GM10248 (cell line): ENCODE results near the gene TENT5A.

Experiments used
- CTCF ChIA-PET: fragments of 300-600 bp; sonication (Branson Sonifier 250); formaldehyde crosslinking; extraction: SDS; loops from one replicate; lab custom pipeline; 2021; ENCODE audit warnings: antibody characterized with exemption; lab: Yijun Ruan, JAX
- POLR2A ChIA-PET: fragments of 350-650 bp; sonication (Branson Sonifier 250); formaldehyde crosslinking; extraction: SDS; loops from one replicate; lab custom pipeline; 2020; ENCODE audit warnings: antibody characterized with exemption; lab: Yijun Ruan, JAX
- DNase-seq: peaks from one replicate; pipeline ENCODE4 v3.0.0; 2012; ENCODE audit errors: extremely low spot score
- TF ChIP-seq, protein P1 (sequence below): IDR thresholded peaks from 2 replicates; pipeline ENCODE4 v1.5.1; 2012; ENCODE audit warnings: mild to moderate bottlenecking, low read depth; ENCODE audit errors: extremely low read depth, missing control alignments, control extremely low read depth

Gene TENT5A

DNA sequence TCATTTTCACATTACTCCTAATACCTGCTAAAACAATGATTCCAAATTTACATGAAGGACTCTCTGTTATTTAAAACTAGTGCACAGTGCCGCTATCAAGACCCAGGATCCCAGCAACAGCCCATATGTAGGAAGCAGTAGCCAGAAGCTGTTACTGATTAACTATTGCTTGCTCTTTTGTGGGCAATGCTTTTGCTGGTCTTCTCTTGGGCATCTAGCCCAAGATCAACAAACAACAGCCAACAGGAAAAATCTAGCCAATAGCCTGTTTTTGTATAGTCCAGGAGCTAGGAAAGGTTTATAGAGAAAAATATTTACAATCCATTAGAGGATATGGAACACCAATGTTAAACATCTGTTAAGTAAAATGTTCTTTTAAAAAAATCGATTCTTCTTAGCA lies 22.1 kb upstream of the TENT5A start:
- CTCF ChIA-PET: no interaction called here
- POLR2A ChIA-PET: no interaction called here
- no peak for DNase-seq
- TF ChIP-seq, protein P1, sequence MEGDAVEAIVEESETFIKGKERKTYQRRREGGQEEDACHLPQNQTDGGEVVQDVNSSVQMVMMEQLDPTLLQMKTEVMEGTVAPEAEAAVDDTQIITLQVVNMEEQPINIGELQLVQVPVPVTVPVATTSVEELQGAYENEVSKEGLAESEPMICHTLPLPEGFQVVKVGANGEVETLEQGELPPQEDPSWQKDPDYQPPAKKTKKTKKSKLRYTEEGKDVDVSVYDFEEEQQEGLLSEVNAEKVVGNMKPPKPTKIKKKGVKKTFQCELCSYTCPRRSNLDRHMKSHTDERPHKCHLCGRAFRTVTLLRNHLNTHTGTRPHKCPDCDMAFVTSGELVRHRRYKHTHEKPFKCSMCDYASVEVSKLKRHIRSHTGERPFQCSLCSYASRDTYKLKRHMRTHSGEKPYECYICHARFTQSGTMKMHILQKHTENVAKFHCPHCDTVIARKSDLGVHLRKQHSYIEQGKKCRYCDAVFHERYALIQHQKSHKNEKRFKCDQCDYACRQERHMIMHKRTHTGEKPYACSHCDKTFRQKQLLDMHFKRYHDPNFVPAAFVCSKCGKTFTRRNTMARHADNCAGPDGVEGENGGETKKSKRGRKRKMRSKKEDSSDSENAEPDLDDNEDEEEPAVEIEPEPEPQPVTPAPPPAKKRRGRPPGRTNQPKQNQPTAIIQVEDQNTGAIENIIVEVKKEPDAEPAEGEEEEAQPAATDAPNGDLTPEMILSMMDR: no peak

DNA sequence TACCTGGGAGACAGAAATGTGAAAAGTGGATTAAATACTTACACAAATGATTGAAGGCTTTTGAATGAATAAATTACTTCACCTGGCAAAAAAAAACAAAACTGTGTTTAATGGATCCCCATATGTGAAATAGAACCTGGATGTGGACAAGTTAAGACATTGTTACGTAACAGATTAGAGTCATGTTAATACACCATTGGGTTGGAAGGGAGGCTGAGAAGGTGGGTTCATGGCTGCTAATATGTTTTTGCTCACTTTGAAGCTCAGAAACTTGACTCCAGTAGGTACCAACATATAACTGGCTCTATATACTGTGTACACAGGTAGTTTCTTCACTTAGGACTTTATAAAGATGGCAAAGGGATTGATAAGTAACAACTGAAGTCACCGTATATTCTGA lies 21.4 kb upstream of the TENT5A start:
- ChIA-PET CTCF (no interaction called here), POLR2A (no interaction called here)
- TF ChIP-seq, protein P1: no peak
- no peak for DNase-seq

DNA sequence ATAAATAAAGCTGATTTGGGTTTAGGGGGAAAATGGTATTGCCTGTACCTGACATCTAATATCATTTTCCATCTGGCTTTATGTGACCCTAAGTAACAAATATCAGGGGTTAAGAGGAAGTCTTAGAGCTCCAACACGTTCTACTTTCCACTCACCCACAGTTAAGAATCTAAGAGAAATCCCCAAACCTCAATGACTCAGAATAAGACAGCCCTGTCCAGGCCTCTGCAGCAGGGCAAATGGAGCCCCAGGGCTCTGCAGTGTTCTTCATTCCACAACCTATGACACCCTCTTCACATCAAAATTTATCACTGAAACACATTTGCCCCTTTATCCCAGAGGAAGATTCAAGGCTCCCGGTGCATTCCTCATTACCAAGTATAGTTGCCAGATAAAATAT lies 20.3 kb upstream of the TENT5A start:
- DNase-seq: peak; percentile 48
- ChIA-PET CTCF (interaction anchor here (1.1 kb wide), 1 partner anchor 20 kb away, joined by 3 read pairs; no protein-coding TSS in a partner anchor), POLR2A (no interaction called here)
- TF ChIP-seq, protein P1: no peak

DNA sequence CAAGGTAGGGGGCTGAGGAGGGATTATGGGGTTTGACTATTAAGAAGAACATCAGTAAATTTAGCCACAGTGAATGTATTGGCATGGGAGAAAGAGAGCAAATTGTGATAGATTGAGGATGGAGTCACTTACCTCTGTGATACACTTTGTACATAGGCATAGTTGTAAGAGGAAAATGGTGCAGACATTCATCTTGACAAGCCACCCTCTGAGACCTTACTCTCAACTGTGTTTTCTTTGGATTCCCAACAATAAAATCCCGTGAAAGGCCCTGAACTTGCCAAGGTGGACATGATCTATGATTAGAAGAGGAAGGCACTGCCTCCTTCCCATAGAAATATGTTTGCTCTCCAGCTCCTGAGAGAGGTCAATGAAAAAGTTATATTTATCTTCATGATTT lies 18.6 kb upstream of the TENT5A start:
- ChIA-PET POLR2A (no interaction called here), CTCF (no interaction called here)
- no peak for DNase-seq
- TF ChIP-seq, protein P1: no peak

DNA sequence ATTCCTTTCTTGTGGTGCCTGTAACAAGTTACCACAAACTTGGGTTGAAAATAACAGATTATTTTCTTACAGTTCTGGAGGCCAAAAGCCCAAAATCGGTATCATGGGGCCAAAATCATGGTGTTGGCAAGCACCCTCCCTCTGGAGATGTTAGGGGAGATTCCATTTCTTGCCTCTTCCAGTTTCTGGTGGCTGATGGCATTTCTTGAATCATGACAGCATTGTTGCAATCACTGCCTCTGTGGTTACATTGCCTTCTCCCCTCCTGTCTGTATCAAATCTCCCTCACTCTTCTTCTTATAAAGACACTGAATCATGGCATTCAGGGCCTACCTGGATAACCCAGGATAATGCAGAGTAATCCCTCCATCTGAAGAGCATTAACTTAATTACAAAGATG lies 17.9 kb upstream of the TENT5A start:
- CTCF ChIA-PET: no interaction called here
- TF ChIP-seq, protein P1: no peak
- POLR2A ChIA-PET: no interaction called here
- no peak for DNase-seq

DNA sequence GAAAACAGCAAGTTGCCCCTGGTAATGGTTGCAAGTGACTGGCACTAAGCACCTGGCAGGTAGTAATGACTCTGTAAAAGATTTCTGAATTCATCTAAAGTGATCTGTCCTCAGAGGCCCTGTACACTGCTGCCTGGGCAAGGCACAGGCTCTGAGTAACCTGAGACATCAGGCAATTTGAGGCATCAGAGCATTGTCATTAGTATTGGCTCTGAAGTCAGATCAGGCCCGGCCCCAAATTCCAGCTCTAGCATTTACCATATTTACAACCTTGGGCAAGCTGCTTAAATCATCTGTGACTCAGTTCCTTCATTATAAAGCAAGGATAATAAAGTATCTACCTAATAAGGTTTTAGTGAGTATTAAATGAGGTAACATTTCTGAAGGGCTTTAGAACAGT lies 17.3 kb upstream of the TENT5A start:
- TF ChIP-seq, protein P1: no peak
- POLR2A ChIA-PET: no interaction called here
- DNase-seq: no peak
- CTCF ChIA-PET: no interaction called here

DNA sequence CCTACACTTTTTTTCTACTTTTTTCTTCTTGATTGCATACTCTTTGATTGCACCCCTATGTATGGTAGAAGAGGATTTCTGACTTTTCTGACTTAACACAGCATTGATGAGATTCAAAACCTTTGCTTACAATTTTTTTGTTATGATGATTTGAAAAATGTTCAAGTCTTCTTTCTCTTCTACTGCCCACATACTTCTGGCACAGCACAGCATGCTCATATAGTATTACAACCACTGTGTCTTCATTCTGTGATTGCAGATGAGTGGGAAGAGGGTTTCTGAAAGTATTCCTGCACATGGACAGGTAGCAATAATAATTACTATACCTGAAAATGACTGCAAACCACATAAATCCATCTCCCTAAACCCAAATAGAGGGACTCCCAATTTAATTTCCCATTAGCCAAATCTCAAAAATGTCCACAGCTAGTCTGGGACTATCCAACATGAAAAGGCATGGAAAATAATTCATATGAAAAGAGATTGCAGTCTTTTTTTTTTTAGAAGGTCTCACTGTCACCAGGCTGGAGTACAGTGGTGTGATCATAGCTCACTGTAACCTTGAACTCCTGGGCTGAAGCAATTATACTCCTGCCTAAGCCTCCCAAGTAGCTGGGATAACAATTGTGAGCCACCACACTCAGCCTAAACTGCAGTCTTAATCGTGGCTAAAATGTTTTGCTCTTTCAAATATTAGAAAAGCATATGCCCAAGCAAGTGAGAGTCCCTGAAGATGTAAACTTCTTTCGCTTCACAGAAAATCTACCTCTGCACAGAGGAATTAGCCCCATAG lies 15.9 kb upstream of the TENT5A start:
- POLR2A ChIA-PET: no interaction called here
- CTCF ChIA-PET: interaction anchor here (4.0 kb wide), 1 partner anchor 14 kb away, joined by 17 read pairs; no protein-coding TSS in a partner anchor
- TF ChIP-seq, protein P1: no peak
- no peak for DNase-seq
